Osteocyte (in vitro differentiated cells): ENCODE data around the gene ERGIC1. TPM values are rescaled to one million over a fixed set of nuclear protein-coding genes. Genes with fewer than 3 reads are reported as not detected.
"Not testable (repeated sequence)": the region's sequence is repeated elsewhere in the genome, so short reads cannot be mapped to it uniquely, and the experiment has no call there.

Source experiments
- DNase-seq: peaks from one replicate; pipeline ENCODE4 v3.0.0; 2021; ENCODE audit warnings: mixed read lengths; ENCODE audit not compliant: unreplicated experiment; ENCODE audit errors: extremely low spot score
- H3K27ac Mint-ChIP-seq: one replicate; pipeline ENCODE4 v1.8.0; 2021; ENCODE audit warnings: mild to moderate bottlenecking, mixed read lengths; ENCODE audit not compliant: unreplicated experiment
- H3K27me3 Mint-ChIP-seq: one replicate; pipeline ENCODE4 v1.8.0; 2021; ENCODE audit warnings: mixed read lengths; ENCODE audit not compliant: unreplicated experiment
- H3K36me3 Mint-ChIP-seq: one replicate; pipeline ENCODE4 v1.8.0; 2021; ENCODE audit warnings: mixed read lengths; ENCODE audit not compliant: unreplicated experiment
- H3K4me1 Mint-ChIP-seq: one replicate; pipeline ENCODE4 v1.8.0; 2021; ENCODE audit warnings: mixed read lengths; ENCODE audit not compliant: unreplicated experiment
- H3K4me3 Mint-ChIP-seq: one replicate; pipeline ENCODE4 v1.8.0; 2021; ENCODE audit warnings: mild to moderate bottlenecking, moderate library complexity, mixed read lengths; ENCODE audit not compliant: unreplicated experiment
- H3K9me3 Mint-ChIP-seq: one replicate; pipeline ENCODE4 v1.8.0; 2021; ENCODE audit warnings: mixed read lengths; ENCODE audit not compliant: unreplicated experiment
- CTCF ChIP-seq: fragments of 200-600 bp; sonication (generic); IDR thresholded peaks from 2 replicates; pipeline ENCODE4 v1.5.0; 2021; ENCODE audit warnings: antibody characterized with exemption, mild to moderate bottlenecking, moderate library complexity
- total RNA-seq: library from RNA; stranded (reverse); gene quantifications from 2 replicates; pipeline ENCODE4 v1.2.1, GENCODE V29; 2021

Gene ERGIC1
- total RNA-seq, 1 donor from 2014 or later, result 174 TPM

GRCh38 chr5:172849606-172850453, 15.8 kb downstream of the ERGIC1 start:
- no peaks in the 10 kb centered on the region for H3K27me3 Mint-ChIP-seq
- peak overlapping the region; percentile 31 for H3K27ac Mint-ChIP-seq
- DNase-seq, result no peak
- no peak overlapping the region for H3K4me3 Mint-ChIP-seq
- no peaks in the 10 kb centered on the region for H3K9me3 Mint-ChIP-seq
- no peaks in the 10 kb centered on the region for H3K36me3 Mint-ChIP-seq
- peaks cover 52% of the 10 kb centered on the region for H3K4me1 Mint-ChIP-seq
- TF ChIP-seq CTCF, result no peak

- Mint-ChIP-seq H3K36me3 (no peaks in the 10 kb centered on the region), H3K27ac (no peak overlapping the region), H3K4me1 (peaks cover 56% of the 10 kb centered on the region), H3K4me3 (no peak overlapping the region), H3K27me3 (no peaks in the 10 kb centered on the region), H3K9me3 (no peaks in the 10 kb centered on the region)
- no peak for DNase-seq
- no peak for TF ChIP-seq CTCF
Measured at GRCh38 chr5:172850454-172850797, 16.4 kb downstream of the ERGIC1 start.

DNA sequence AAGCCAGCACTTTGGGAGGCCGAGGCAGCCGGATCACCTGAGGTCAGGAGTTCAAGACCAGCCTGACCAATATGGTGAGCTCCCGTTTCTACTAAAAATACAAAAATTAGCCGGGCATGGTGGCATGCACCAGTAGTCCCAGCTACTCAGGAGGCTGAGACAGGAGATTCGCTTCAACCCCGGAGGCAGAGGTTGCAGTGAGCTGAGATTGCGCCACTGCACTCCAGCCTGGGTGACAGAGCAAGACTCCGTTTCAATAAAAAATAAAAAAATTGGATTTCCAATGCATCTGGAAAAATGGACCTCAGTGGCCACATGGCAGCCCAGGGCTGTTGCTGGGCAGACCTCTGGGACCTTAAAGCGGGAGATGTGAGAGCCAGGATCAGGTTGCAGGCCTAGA, 17.2 kb downstream of the ERGIC1 start:
- not testable (repeated sequence) for H3K27me3 Mint-ChIP-seq, DNase-seq, H3K9me3 Mint-ChIP-seq, H3K36me3 Mint-ChIP-seq, H3K4me3 Mint-ChIP-seq
- Mint-ChIP-seq H3K4me1 (peaks cover 64% of the 10 kb centered on the region), H3K27ac (peak overlapping the region; percentile 50)

DNA sequence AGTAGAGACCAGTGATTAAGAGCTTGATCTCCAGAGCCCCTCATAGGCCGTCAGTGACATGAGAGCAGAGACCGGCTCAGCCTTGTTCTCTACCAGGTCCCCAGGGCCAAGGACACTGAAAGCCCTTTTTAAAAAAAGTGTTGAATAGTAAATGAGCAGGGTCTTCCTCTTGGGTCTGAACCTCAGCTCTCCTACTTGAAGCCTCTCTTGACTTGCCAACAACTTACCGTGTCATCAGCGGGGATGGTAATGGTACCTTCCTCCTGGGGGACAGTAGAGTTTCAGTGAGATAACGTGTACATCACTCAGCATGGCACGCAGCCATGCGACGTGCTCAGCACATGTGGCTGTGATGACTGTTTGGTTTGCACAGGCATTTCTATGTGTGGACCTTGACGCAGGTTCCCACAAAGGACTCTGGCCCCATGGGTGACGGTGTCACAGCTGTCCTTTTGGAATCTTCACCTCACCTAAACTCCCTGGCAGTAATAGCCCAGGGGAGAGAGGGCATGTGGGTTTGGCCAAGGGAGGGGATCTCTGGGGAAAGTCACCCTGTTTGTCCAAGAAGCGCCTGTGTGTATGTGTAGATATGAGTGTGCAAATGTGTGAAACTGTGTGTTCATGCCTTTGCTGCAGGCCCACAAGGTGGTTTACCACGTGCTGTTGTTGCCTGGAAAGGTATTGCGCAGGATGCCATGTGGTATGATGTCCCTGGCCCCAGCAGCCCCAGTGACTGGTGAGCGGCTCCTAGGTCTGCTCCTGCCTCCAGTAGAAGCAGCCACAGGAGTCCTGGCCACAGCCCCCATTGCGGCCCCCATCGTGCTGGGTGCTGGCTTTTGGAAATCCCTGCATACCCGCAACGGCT, 18.7 kb downstream of the ERGIC1 start:
- peak overlapping the region; percentile 91 for H3K27ac Mint-ChIP-seq

More for the DNA sequence above, 18.7 kb downstream of the ERGIC1 start:
- Mint-ChIP-seq H3K36me3 (peaks cover 9% of the 10 kb centered on the region), H3K4me1 (peaks cover 69% of the 10 kb centered on the region), H3K4me3 (no peak overlapping the region), H3K9me3 (no peaks in the 10 kb centered on the region), H3K27me3 (no peaks in the 10 kb centered on the region)
- no peak for TF ChIP-seq CTCF
- DNase-seq, result no peak
